HCT116 (cell line): ENCODE results near the gene GAL3ST3. TPM values are rescaled to one million over a fixed set of nuclear protein-coding genes. Genes with fewer than 3 reads are reported as not detected.

Experiments used
- ATAC-seq: fragments of 200-7000 bp; cut with Tn5 transposase; 2 replicates; pipeline ENCODE4 v1.9.1; 2020; ENCODE audit warnings: mild to moderate bottlenecking, moderate library complexity
- BruUV-seq: library from RNA; stranded (reverse); fragments of 400-500 nt; replicated peaks from 2 replicates; lab custom pipeline; 2021; lab: Mats Ljungman, UMichigan
- CTCF ChIA-PET: fragments of 300-600 bp; sonication (Branson Sonifier 250); formaldehyde crosslinking; loops from one replicate; lab custom pipeline; 2021; ENCODE audit warnings: antibody characterized with exemption; lab: Charles Lee
- POLR2A ChIA-PET: fragments of 300-600, 350-600 bp; sonication (Branson Sonifier 250); formaldehyde crosslinking; loops from one replicate; lab custom pipeline; 2021; ENCODE audit warnings: antibody characterized with exemption; lab: Charles Lee
- RAD21 ChIA-PET, 2 experiments: fragments of 300-600 bp; sonication (Branson Sonifier 250); formaldehyde crosslinking; loops; one replicate each; lab custom pipeline; 2023; ENCODE audit warnings: low total read pairs in 2 of 2; ENCODE audit not compliant: uncharacterized antibody in 2 of 2, unreplicated experiment in 2 of 2, low non-redundant PET in 1 of 2; lab: Charles Lee
- DNase-seq: peaks from one replicate; pipeline ENCODE4 v3.0.0-alpha.2; 2010; ENCODE audit warnings: low read depth, low spot score
- H2AFZ ChIP-seq: fragments of 200-600 bp; shearing (Covaris generic), sonication (generic); 2 replicates; pipeline ENCODE4 v1.6.1; 2017; ENCODE audit warnings: low read depth, mixed run types, mixed read lengths, antibody characterized with exemption, low read length; ENCODE audit not compliant: poor library complexity, severe bottlenecking
- H3K27ac ChIP-seq: 2 replicates; pipeline ENCODE4 v1.5.1; 2012; ENCODE audit warnings: low read depth, low read length
- H3K27me3 ChIP-seq: fragments of 200-600 bp; sonication (generic); 2 replicates; pipeline ENCODE4 v1.6.1; 2016; ENCODE audit warnings: mixed run types, low read length, mixed read lengths; ENCODE audit not compliant: insufficient read depth
- H3K36me3 ChIP-seq, 2 experiments: fragments of 200-500 bp in 1 of 2; fragments of 200-600 bp in 1 of 2; sonication (Bioruptor generic) in 1 of 2; sonication (generic) in 1 of 2; 2 replicates each; pipeline versions ENCODE4 v1.5.1 to v1.6.1; 2014 to 2016; ENCODE audit warnings: low read length in 2 of 2, inconsistent platforms in 1 of 2, mixed read lengths in 1 of 2, mixed run types in 1 of 2; ENCODE audit not compliant: insufficient read depth in 2 of 2, control insufficient read depth in 1 of 2
- H3K4me1 ChIP-seq, 2 experiments: fragments of 200-600 bp in 1 of 2; sonication (generic) in 1 of 2; 2 replicates each; pipeline versions ENCODE4 v1.5.1 to v1.6.1; 2012 to 2017; ENCODE audit warnings: low read length in 2 of 2, inconsistent platforms in 1 of 2, mild to moderate bottlenecking in 1 of 2, mixed read lengths in 1 of 2, mixed run types in 1 of 2, moderate library complexity in 1 of 2; ENCODE audit not compliant: insufficient read depth in 2 of 2, control insufficient read depth in 1 of 2
- H3K4me2 ChIP-seq: fragments of 200-600 bp; sonication (generic); 2 replicates; pipeline ENCODE4 v1.6.1; 2017; ENCODE audit warnings: mixed run types, low read length, mixed read lengths
- H3K4me3 ChIP-seq, 2 experiments: fragments of 200-600 bp in 1 of 2; sonication (generic) in 1 of 2; replicated peaks in 1 of 2; 2 replicates each; pipeline ENCODE4 v1.5.1; 2011 to 2016; ENCODE audit warnings: low read length in 2 of 2, control low read depth in 1 of 2, low read depth in 1 of 2, mild to moderate bottlenecking in 1 of 2, mixed read lengths in 1 of 2, mixed run types in 1 of 2
- H3K79me2 ChIP-seq: fragments of 200-600 bp; sonication (generic); 2 replicates; pipeline ENCODE4 v1.6.1; 2017; ENCODE audit warnings: mild to moderate bottlenecking, mixed run types, low read length, moderate library complexity, mixed read lengths; ENCODE audit not compliant: insufficient read depth
- H3K9ac ChIP-seq: fragments of 200-600 bp; sonication (generic); 2 replicates; pipeline ENCODE4 v1.6.1; 2016; ENCODE audit warnings: low read length, mixed read lengths
- H3K9me2 ChIP-seq: fragments of 200-600 bp; sonication (generic), shearing (Covaris generic); 2 replicates; pipeline ENCODE4 v1.6.1; 2017; ENCODE audit warnings: mixed run types, mild to moderate bottlenecking, moderate library complexity; ENCODE audit not compliant: insufficient read depth
- H3K9me3 ChIP-seq, 2 experiments: fragments of 200-500 bp in 1 of 2; fragments of 200-600 bp in 1 of 2; sonication (Bioruptor generic) in 1 of 2; sonication (generic) in 1 of 2; 2 replicates each; pipeline ENCODE4 v1.6.1; 2014 to 2017; ENCODE audit warnings: low read length in 2 of 2, mixed read lengths in 2 of 2, inconsistent platforms in 1 of 2, low read depth in 1 of 2, mild to moderate bottlenecking in 1 of 2, mixed run types in 1 of 2, moderate library complexity in 1 of 2; ENCODE audit not compliant: control insufficient read depth in 1 of 2, insufficient read depth in 1 of 2
- H4K20me1 ChIP-seq: fragments of 200-600 bp; sonication (generic), shearing (Covaris generic); 2 replicates; pipeline ENCODE4 v1.6.1; 2017; ENCODE audit warnings: mixed run types, mild to moderate bottlenecking, moderate library complexity; ENCODE audit not compliant: insufficient read depth
- EZH2 ChIP-seq: fragments of 200-600 bp; sonication (generic); IDR thresholded peaks from 2 replicates; pipeline ENCODE4 v1.6.1; 2017; ENCODE audit warnings: antibody characterized with exemption, mixed run types
- JUND ChIP-seq: IDR thresholded peaks from 2 replicates; pipeline ENCODE4 v1.6.1; 2012
- RAD21 ChIP-seq: IDR thresholded peaks from 2 replicates; pipeline ENCODE4 v1.6.1; 2012; ENCODE audit warnings: low read depth, mild to moderate bottlenecking
- TCF7L2 ChIP-seq: IDR thresholded peaks from 2 replicates; pipeline ENCODE4 v1.7.0; 2011; ENCODE audit warnings: borderline replicate concordance, inconsistent platforms; ENCODE audit not compliant: insufficient read depth, insufficient read length; ENCODE audit errors: extremely low read depth
- ZNF274 ChIP-seq: fragments of 200-500 bp; sonication (Bioruptor generic); IDR thresholded peaks from 2 replicates; pipeline ENCODE4 v1.6.1; 2014; ENCODE audit warnings: mild to moderate bottlenecking, low read depth, low read length, inconsistent platforms
- intact Hi-C: fragments of 100-400 bp; cut with micrococcal nuclease; formaldehyde crosslinking; loops from 2 replicates; pipeline ENCODE4 v1.10.0; 2022
- total RNA-seq: library from RNA; stranded (reverse); gene quantifications from one replicate; pipeline ENCODE4 v1.2.1, GENCODE V29; 2021; ENCODE audit not compliant: unreplicated experiment
- TF ChIP-seq, protein P1 (sequence below), 3 experiments: fragments of 200-600 bp in 1 of 3; sonication (generic) in 1 of 3; IDR thresholded peaks in 2 of 3; conservative IDR thresholded peaks in 1 of 3; 2 replicates each; pipeline ENCODE4 v1.5.1; 2012 to 2017; ENCODE audit warnings: low read depth in 2 of 3, low read length in 2 of 3, antibody characterized with exemption in 1 of 3, borderline replicate concordance in 1 of 3, control low read depth in 1 of 3, mild to moderate bottlenecking in 1 of 3, mixed read lengths in 1 of 3, mixed run types in 1 of 3, moderate library complexity in 1 of 3; ENCODE audit not compliant: insufficient read depth in 1 of 3
- TF ChIP-seq, protein P2 (sequence below): IDR thresholded peaks from 2 replicates; pipeline ENCODE4 v1.6.1; 2012
- TF ChIP-seq, protein P3 (sequence below): IDR thresholded peaks from 2 replicates; pipeline ENCODE4 v1.6.1; 2012

GAL3ST3 gene
- total RNA-seq, 1 experiment from 2014 or later, result not detected

GRCh38 chr11:66046901-66047300 is 2.1 kb downstream of the GAL3ST3 start:
- RAD21 ChIA-PET, result no interaction called here
- no peaks in the 10 kb centered on the region for H3K27me3 ChIP-seq
- POLR2A ChIA-PET, result no interaction called here
- peaks cover 16 to 23% of the 10 kb centered on the region in 2 experiments for H3K4me1 ChIP-seq
- BruUV-seq, result no TSS peak
- DNase-seq (no peak), ATAC-seq (no peak)
- CTCF ChIA-PET, result no interaction called here
- intact Hi-C loops, result no loop called here
- H3K9ac ChIP-seq, result no peak overlapping the region
- TF ChIP-seq RAD21 (no peak), JUND (no peak), ZNF274 (no peak), EZH2 (no peak), TCF7L2 (no peak)
- TF ChIP-seq, protein P1, sequence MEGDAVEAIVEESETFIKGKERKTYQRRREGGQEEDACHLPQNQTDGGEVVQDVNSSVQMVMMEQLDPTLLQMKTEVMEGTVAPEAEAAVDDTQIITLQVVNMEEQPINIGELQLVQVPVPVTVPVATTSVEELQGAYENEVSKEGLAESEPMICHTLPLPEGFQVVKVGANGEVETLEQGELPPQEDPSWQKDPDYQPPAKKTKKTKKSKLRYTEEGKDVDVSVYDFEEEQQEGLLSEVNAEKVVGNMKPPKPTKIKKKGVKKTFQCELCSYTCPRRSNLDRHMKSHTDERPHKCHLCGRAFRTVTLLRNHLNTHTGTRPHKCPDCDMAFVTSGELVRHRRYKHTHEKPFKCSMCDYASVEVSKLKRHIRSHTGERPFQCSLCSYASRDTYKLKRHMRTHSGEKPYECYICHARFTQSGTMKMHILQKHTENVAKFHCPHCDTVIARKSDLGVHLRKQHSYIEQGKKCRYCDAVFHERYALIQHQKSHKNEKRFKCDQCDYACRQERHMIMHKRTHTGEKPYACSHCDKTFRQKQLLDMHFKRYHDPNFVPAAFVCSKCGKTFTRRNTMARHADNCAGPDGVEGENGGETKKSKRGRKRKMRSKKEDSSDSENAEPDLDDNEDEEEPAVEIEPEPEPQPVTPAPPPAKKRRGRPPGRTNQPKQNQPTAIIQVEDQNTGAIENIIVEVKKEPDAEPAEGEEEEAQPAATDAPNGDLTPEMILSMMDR (IDR thresholded peaks at IDR 0.05 in 2 of 3, conservative IDR thresholded peaks at IDR 0.05 in 1 of 3; ENCODE audit: borderline replicate concordance in 1 of 3, insufficient read depth in 1 of 3, low read depth in 2 of 3, low read length in 2 of 3), result no peak
- TF ChIP-seq, protein P2, sequence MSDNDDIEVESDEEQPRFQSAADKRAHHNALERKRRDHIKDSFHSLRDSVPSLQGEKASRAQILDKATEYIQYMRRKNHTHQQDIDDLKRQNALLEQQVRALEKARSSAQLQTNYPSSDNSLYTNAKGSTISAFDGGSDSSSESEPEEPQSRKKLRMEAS, result no peak
- TF ChIP-seq, protein P3, sequence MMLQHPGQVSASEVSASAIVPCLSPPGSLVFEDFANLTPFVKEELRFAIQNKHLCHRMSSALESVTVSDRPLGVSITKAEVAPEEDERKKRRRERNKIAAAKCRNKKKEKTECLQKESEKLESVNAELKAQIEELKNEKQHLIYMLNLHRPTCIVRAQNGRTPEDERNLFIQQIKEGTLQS, result no peak
- H3K9me2 ChIP-seq, result no peaks in the 10 kb centered on the region
- H3K4me3 ChIP-seq, result no peak overlapping the region
- no peak overlapping the region for H3K27ac ChIP-seq
- H3K79me2 ChIP-seq, result no peaks in the 10 kb centered on the region
- H2AFZ ChIP-seq, result no peak overlapping the region
- no peaks in the 10 kb centered on the region for H3K36me3 ChIP-seq
- no peaks in the 10 kb centered on the region for H4K20me1 ChIP-seq
- no peak overlapping the region for H3K4me2 ChIP-seq
- H3K9me3 ChIP-seq, result no peaks in the 10 kb centered on the region
